ENCODE results near the gene SYK.

Gene SYK

GRCh38 chr9:90909747-90910283, 108.2 kb downstream of the SYK start:
- DNase-seq, result no peak

DNA sequence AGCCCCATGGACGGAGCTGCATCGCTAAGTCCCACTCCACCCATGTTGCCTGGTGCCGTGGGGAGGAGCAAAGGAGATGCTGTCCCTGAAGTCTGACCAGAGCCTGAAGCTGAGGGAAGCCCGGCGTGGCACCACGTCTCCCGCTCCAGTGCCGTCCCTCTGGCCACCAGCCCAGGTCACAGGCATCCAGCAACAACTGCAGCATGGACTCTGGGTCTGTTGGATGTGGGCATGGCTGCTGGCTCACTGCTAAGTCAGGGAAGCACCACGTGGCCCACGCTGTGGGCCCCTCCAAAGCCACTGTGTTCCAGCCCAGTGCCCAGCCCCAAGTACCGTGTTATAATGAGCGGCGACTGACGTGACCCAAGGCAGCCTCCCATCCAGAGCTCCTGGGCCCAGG, 112.6 kb downstream of the SYK start:
- no peak for DNase-seq

DNA sequence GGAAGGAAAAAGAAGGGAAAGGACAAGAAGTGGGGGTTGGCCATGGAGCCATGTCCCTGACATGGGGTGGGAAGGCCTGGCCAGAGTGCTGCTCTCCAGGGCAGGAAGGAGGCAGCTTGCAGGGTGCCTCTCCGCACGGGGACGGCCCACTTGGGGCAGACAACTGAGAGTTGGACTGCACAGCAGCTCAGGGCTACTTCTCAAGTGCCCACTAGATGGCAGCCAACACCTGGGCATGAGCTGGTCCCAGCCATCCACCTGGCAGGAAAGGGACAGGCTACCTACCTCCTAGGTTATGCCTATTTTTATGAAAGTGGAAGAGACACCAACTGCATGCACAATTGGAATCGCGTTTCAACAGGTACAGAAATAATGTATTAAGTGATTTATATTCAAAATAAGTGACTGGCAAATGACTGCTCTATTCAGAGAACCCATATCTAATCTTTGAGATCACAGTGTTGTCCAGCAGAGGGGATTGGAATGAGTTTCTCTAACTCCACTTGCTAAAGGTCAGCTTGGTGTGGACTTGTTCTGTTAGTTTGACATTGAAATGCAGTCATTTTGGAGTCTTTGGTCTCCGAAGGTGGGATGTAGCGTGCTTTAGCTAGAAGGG, 113.4 kb downstream of the SYK start:
- peak; percentile 63 for DNase-seq

- no peak for DNase-seq
These were observed 114.1 kb downstream of the SYK start for GRCh38 chr9:90915693-90916092.

DNA sequence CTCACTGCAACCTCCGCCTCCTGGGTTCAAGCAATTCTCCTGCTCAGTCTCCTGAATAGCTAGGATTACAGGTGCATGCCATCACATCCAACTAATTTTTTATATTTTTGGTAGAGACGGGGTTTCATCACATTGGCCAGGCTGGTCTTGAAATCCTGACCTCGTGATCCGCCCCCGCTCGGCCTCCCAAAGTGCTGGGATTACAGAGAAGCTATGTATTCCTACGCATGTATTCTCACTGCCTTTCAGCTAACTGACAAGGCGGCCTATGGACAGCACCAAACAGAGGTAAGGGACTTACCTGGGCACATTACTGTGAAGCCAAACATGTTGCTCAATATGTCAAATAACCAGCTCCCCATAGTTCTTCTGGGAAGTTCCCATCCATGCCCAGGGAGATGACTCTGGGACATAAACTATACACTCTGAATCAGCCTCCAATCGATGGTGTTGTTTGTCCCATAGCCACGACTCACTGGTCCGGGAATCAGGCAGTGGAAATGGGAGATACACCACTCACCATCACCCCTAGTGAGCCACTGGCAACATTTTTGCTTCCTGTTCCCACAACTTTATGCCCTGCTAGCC, 114.6 kb downstream of the SYK start:
- no peak for DNase-seq

DNA sequence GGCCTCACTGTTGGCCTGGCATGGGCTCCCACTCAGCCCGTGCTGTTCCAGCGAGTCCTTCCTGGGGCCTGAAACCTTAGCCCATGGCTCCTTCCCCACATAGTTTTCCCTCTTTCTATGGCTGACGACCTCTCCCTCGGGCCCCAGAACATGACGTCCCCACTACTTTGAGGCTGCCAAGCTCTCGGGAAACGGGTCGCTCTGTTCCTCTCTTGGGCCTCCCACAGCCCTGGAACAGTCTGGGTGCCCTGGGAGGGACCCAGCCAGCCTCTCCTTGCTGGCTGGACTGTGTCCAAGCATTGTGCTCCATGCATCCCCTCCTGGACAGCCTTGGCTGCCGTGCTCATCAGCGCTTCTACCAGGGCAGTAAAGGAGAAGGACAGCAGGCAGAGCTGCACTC, 118.3 kb downstream of the SYK start:
- DNase-seq, result no peak

DNA sequence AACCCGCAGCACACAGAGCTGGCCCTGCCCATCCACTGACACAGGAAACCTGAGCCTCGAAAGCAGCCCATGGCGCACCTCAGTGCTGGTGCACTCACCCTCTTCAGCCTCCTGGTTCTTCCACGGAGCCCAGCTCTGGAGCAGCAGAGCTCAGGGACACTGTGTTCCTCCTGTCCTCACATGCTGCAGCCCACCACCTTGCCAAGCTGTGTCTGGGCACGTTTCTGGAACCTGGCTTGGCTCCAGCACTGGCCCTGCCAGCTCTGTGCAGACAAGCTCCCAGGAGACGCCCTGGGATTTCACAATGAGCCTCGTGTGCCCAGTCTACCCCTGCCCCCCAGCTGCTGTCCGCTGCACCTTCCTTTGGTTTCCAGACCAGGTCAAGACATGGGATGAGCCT, 119.5 kb downstream of the SYK start:
- DNase-seq, result no peak

GRCh38 chr9:90921969-90922368, 120.3 kb downstream of the SYK start:
- no peak for DNase-seq

DNA sequence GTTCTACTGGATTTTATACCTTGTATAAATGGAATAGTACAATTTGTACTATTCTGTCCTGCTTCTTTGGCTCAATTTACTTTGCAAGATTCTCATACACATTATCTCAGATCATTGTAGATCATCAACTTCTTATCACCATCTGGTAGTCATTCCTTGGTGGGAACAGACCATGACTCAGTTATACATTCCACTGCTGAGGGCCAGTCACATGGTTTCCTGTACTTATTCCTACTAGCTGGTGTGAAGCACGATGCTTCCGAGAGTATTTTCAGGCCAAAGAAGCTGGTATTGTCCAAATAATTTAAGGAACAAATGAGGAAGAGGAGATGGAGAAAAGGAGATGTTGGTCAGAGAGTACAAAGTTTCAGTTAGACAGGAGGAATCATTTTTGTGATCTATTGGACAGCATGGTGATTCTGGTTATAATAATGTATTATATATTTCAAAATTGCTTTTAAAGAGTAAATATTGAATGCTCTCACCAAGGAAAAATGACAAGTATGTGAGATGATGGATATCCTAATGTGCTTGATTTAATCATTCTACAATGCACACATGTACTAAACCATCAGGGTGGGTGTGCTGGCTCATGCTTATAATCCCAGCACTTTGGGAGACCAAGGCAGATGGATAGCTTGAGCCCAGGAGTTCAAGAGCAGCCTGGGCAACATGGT, 124.1 kb downstream of the SYK start:
- DNase-seq, result no peak

- no peak for DNase-seq
These were observed 125.3 kb downstream of the SYK start for GRCh38 chr9:90926936-90927335.

DNA sequence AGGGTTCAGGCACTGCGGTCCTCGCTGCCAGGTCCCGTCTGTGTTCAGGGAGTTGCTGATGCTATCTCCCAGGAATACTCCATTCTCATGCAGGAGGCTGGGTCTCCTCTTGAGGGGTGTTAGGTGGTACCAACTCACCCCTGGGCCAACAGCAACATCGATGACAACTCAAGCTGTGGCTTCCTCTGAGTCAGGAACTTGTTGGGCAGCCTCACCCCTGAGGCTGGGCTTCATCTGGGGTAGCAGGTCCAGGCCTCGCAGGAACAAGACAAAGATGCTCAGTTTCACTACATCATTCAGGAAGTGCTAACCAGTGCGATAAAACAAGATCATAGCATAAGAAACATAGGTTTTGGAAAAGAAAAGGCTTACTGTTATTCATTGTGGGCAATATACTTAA, 125.9 kb downstream of the SYK start:
- no peak for DNase-seq

DNA sequence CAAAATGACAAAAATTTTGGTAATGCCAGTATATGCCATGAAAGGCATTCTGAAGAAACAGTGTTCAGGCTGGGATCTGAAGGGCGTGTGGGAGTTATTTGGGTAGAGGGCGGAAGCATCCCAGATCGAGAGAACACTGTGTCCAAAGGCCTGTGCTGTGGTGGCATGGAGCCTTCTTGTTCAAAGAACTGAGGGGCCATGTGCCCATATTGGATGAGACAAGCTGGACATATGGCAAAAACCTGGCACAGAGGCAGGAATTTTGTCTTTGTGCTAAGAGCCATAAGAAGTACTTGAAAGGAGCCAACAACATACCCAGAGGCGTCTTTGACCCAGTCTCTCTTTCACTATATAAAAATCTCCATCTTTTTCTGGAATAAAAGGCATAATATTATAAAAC, 128.0 kb downstream of the SYK start:
- no peak for DNase-seq

GRCh38 chr9:90933468-90933867, 131.8 kb downstream of the SYK start:
- no peak for DNase-seq

DNA sequence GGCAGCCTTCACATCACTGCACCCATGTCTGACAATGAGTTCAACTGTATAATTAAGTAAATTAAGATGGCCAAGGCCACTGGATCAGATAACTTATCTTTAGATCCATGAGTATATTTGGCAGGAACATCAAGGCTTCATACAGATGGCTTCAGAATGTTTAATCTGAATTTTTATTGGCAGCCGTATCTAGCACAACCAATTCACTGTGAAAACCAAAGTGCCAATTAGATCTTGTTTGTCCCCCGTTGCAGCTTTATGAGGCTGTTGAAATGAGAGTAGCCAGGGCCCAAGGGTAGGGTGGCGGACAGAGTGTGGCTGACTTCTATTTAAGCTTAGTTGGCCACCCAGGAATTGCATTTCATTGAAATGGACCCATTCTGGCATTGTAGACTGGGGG, 137.7 kb downstream of the SYK start:
- DNase-seq, result no peak

DNA sequence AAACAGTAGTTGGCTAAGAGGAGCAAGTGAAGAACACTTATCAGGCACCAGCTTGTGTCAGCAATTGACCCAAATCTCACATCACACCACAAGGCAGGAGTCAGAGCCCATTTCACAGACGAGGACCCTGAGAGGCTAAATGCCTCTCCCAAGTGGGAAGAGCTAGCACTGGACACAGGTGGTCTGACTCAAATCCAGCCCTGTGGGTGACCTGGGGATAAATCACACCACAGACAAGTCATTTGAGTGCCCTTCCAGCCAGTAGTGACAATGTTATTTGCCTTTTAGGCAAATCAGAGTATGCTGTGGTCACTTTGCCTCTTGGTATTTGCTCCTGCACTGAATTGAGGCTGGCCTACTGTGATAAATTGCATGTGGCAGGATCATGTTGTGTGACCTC, 138.7 kb downstream of the SYK start:
- no peak for DNase-seq

DNA sequence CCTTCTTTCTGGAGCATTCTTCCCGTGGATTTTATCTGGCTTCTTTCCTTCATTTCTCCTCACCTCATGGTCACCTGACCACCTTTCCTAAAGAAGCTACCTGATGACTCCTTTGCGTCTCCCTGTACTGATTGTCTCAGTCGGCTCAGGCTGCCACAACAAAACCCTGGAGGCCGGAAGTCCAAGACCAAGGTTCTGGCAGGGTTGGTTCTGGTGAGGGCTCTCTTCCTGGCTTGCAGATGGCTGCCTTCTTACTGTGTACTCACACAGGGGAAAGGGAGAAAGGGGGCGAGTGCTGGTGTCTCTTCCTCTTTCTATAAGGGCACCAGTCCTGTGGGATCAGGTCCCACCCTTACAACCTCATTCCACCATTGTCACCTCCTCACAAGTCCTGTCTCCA, 140.0 kb downstream of the SYK start:
- DNase-seq, result no peak

- DNase-seq, result no peak
These were observed 140.9 kb downstream of the SYK start for GRCh38 chr9:90942555-90942954.

DNA sequence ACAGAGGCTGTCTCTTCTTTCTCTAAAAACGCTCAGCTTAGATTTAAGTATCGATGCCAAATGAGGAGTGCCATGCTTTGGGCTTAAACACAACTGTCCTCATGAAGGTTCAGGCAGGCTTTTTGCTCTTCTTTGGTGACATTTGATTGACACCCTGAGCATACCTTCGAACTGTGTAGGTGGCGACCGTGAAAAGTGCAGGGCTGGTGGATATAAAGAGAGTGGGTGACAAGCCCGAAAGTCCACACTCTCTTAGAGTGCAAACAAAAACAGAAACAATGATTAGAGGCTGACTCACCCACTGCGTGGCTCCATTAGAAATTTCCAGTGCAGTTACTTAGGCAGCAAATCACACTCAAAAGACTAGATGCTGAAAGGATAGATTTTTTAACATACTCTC, 141.7 kb downstream of the SYK start:
- DNase-seq, result no peak

DNA sequence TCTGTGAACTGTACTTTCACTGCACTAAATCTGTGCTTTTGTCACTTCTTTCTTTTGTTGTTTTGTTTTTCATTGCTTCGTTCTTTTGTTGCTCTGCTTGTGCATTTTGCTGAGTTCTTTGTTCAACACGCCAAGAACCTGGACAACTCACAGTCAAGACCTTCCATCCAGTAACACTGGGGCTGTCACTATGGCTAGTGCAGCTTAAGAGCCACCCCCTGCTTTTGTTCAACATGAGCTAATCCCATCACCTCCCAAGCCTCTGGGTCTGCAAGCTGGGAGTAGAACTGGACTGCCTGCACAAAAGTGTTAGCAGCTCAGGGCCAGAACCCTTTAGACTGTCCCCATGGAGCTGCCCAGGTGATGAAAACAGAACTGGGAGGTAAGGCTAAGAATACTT, 143.7 kb downstream of the SYK start:
- no peak for DNase-seq

DNA sequence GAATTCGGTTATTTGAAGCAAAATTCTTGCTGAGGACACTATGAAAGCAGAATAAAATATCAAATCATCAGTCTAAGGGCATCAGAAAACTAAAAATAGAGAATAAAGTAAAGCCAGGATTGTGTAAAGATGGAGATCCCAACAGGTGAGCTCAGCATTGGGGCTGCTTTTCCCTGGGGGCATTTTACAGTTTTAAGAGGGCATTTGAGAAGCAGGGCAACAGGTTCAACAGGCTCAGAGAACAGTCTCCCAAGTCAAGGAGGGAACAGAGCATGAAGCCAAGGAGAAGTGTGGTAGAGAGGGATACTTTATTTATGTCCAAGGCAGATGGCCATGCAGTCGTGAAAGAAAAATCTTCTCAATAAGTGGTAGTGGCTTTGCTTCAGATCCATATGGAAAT, 145.4 kb downstream of the SYK start:
- DNase-seq, result no peak
